Fibroblast of mammary gland (primary cell): ENCODE data around the gene C1orf105.

Source experiments
- DNase-seq: peaks from one replicate; pipeline ENCODE4 v3.0.0-alpha.2; 2010; ENCODE audit warnings: low read depth
- H3K4me3 ChIP-seq: 2 replicates; pipeline ENCODE4 v1.5.1; 2011; ENCODE audit warnings: low read depth, mild to moderate bottlenecking, low read length, moderate library complexity; ENCODE audit not compliant: control insufficient read depth
- TF ChIP-seq, protein P1 (sequence below): conservative IDR thresholded peaks from 2 replicates; pipeline ENCODE4 v1.5.1; 2011; ENCODE audit warnings: low read depth, low read length, inconsistent platforms; ENCODE audit not compliant: control insufficient read depth, insufficient read depth

Gene C1orf105

DNA sequence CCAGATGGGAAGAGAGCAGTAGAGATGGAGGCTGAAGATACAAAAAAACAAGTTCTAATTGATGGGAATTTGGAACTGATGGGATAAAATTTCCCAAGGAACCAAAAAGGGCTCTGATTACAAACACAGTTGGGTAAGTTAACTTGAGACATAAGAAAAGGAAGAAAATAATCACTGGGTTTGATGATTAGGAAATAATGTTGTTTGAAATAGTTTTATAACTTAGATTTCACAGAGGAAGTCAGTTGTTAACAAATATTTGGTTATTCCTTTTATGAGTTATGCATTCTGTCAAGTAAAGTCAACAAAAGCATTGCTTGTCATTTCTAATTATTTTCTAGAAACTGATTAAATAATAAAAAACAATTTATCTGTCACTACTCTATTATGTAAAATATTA, 92.1 kb downstream of the C1orf105 start:
- DNase-seq: no peak
- TF ChIP-seq, protein P1, sequence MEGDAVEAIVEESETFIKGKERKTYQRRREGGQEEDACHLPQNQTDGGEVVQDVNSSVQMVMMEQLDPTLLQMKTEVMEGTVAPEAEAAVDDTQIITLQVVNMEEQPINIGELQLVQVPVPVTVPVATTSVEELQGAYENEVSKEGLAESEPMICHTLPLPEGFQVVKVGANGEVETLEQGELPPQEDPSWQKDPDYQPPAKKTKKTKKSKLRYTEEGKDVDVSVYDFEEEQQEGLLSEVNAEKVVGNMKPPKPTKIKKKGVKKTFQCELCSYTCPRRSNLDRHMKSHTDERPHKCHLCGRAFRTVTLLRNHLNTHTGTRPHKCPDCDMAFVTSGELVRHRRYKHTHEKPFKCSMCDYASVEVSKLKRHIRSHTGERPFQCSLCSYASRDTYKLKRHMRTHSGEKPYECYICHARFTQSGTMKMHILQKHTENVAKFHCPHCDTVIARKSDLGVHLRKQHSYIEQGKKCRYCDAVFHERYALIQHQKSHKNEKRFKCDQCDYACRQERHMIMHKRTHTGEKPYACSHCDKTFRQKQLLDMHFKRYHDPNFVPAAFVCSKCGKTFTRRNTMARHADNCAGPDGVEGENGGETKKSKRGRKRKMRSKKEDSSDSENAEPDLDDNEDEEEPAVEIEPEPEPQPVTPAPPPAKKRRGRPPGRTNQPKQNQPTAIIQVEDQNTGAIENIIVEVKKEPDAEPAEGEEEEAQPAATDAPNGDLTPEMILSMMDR: no peak
- H3K4me3 ChIP-seq: no peak overlapping the region

- no peak overlapping the region for H3K4me3 ChIP-seq
- no peak for DNase-seq
- TF ChIP-seq, protein P1: no peak
Measured at GRCh38 chr1:172513479-172513878, 93.0 kb downstream of the C1orf105 start.

GRCh38 chr1:172514108-172514507, 93.6 kb downstream of the C1orf105 start:
- no peak for DNase-seq
- TF ChIP-seq, protein P1: no peak
- H3K4me3 ChIP-seq: no peak overlapping the region

- no peak for DNase-seq
- H3K4me3 ChIP-seq: no peak overlapping the region
- TF ChIP-seq, protein P1: no peak
Measured at GRCh38 chr1:172515436-172515835, 95.0 kb downstream of the C1orf105 start.

DNA sequence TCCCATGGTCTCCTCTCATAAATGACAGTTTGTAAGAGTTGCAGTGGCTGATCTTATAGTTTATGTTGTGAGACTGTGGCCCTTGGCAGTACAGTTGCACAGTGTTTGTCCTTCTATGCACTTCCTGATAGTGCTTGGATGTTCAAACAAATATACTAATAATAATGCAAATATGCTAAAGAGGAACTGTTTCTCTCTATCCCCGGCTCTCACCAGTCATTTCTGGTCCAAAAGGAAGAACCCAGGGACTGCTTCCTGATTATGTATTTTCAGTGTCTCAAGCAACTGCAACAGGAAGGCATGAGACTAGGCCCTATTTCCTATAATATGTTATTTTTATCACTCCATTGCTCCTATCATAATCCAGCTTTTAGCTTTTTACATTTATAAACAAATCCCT, 95.4 kb downstream of the C1orf105 start:
- TF ChIP-seq, protein P1: no peak
- H3K4me3 ChIP-seq: no peak overlapping the region
- DNase-seq: no peak

DNA sequence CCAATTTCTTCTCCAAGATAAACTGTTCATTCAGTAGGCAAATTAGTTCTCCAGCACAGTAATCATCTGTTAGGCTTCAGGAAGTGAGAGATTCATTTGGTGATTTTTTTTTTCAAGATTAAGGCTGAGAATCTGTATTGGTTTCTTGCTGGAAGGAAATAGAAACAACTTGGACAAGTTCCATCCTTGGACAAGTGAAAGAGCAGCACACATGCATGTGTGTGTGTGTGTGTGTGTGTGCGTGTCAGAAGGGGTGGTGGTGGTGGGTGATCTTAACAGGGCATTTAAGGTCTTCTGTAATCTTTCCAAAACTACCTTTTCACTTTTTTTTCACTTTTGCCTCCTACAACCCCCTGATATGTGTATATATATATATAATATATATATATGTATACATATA, 96.6 kb downstream of the C1orf105 start:
- H3K4me3 ChIP-seq: no peak overlapping the region
- TF ChIP-seq, protein P1: no peak
- DNase-seq: no peak

GRCh38 chr1:172517545-172517944, 97.1 kb downstream of the C1orf105 start:
- no peak for DNase-seq
- TF ChIP-seq, protein P1: no peak

More at GRCh38 chr1:172517545-172517944, 97.1 kb downstream of the C1orf105 start:
- H3K4me3 ChIP-seq: no peak overlapping the region
